22Rv1 (cell line): Measurements from ENCODE around the gene TNP1.

Experiments
- CTCF ChIP-seq: fragments of 450-650 bp; IDR thresholded peaks from 2 replicates; pipeline ENCODE4 v1.5.1; 2017; ENCODE audit warnings: mild to moderate bottlenecking
- ZFX ChIP-seq: fragments of 450-650 bp; IDR thresholded peaks from 2 replicates; pipeline ENCODE4 v1.6.1; 2017; ENCODE audit warnings: antibody characterized with exemption, borderline replicate concordance

GRCh38 chr2:216838151-216838550 is 21.7 kb downstream of the TNP1 start:
- no peak for TF ChIP-seq CTCF
- TF ChIP-seq ZFX = no peak
